ENCODE measurements around the gene SYT8. TPM values are rescaled to one million over a fixed set of nuclear protein-coding genes. Genes with fewer than 3 reads are reported as not detected.

The SYT8 gene
- total RNA-seq, 1 donor from 2014 or later, result not detected

GRCh38 chr11:1848640-1849430, 14.0 kb downstream of the SYT8 start:
- Histone ChIP-seq H3K36me3 (no peaks in the 10 kb centered on the region), H3K27ac (replicated peaks) (no peak overlapping the region), H3K4me3 (no peak overlapping the region), H3K27me3 (ENCODE audit: low read depth) (no peaks in the 10 kb centered on the region), H3K9me3 (replicated peaks) (no peaks in the 10 kb centered on the region), H3K4me1 (peaks cover 25% of the 10 kb centered on the region)
- no peak for TF ChIP-seq CTCF (IDR thresholded peaks at IDR 0.05; ENCODE audit: borderline replicate concordance)
- DNase-seq, result no peak
- intact Hi-C loops (cut with micrococcal nuclease), result no loop called here

GRCh38 chr11:1851468-1852180, 16.8 kb downstream of the SYT8 start:
- intact Hi-C loops (cut with micrococcal nuclease), result no loop called here
- H3K4me3 ChIP-seq, result no peak overlapping the region
- TF ChIP-seq CTCF (IDR thresholded peaks at IDR 0.05; ENCODE audit: borderline replicate concordance), result no peak
- no peak overlapping the region for H3K27ac ChIP-seq (replicated peaks)
- H3K4me1 ChIP-seq, result peaks cover 12% of the 10 kb centered on the region
- no peaks in the 10 kb centered on the region for H3K27me3 ChIP-seq (ENCODE audit: low read depth)
- DNase-seq, result no peak
- H3K36me3 ChIP-seq, result no peaks in the 10 kb centered on the region
- no peaks in the 10 kb centered on the region for H3K9me3 ChIP-seq (replicated peaks)

GRCh38 chr11:1852271-1852876, 17.6 kb downstream of the SYT8 start:
- Histone ChIP-seq H3K27ac (replicated peaks) (no peak overlapping the region), H3K27me3 (ENCODE audit: low read depth) (no peaks in the 10 kb centered on the region), H3K36me3 (no peaks in the 10 kb centered on the region), H3K4me1 (peaks cover 12% of the 10 kb centered on the region), H3K4me3 (no peak overlapping the region), H3K9me3 (replicated peaks) (no peaks in the 10 kb centered on the region)
- DNase-seq, result no peak
- TF ChIP-seq CTCF (IDR thresholded peaks at IDR 0.05; ENCODE audit: borderline replicate concordance), result no peak
- intact Hi-C loops (cut with micrococcal nuclease), result no loop called here

- intact Hi-C loops (cut with micrococcal nuclease), result no loop called here
- H3K9me3 ChIP-seq (replicated peaks), result no peaks in the 10 kb centered on the region
- TF ChIP-seq CTCF (IDR thresholded peaks at IDR 0.05; ENCODE audit: borderline replicate concordance), result no peak
- DNase-seq, result no peak
- H3K27ac ChIP-seq (replicated peaks), result no peak within 1 kb of the TSS
- H3K27me3 ChIP-seq (ENCODE audit: low read depth), result no peaks in the 10 kb centered on the region
- H3K36me3 ChIP-seq, result no peaks in the 10 kb centered on the region
- H3K4me3 ChIP-seq, result peak within 1 kb of the TSS; percentile 14
- peaks cover 12% of the 10 kb centered on the region for H3K4me1 ChIP-seq
Observed at GRCh38 chr11:1852877-1853276, 18.1 kb downstream of the SYT8 start, which contains the start of gene LSP1. Gene LSP1 (plus strand): TSS chr11:1853084. CDS start chr11:1853145, 61 bp downstream.

GRCh38 chr11:1853376-1854131, 18.8 kb downstream of the SYT8 start:
- no peak for DNase-seq
- TF ChIP-seq CTCF (IDR thresholded peaks at IDR 0.05; ENCODE audit: borderline replicate concordance), result no peak
- Histone ChIP-seq H3K36me3 (no peaks in the 10 kb centered on the region), H3K9me3 (replicated peaks) (no peaks in the 10 kb centered on the region), H3K4me1 (peaks cover 12% of the 10 kb centered on the region), H3K27ac (replicated peaks) (no peak overlapping the region), H3K27me3 (ENCODE audit: low read depth) (no peaks in the 10 kb centered on the region), H3K4me3 (peak overlapping the region; percentile 14)
- intact Hi-C loops (cut with micrococcal nuclease), result no loop called here

Measured in left ventricle myocardium inferior (tissue), 1 donor.